Activated CD4-positive, alpha-beta T cell treated with anti-CD3 and anti-CD28 coated beads, Interleukin-2, amount 50 U/mL, for 1 hour (primary cell): Measurements from ENCODE around the gene RASGRP2.
A peak's percentile ranks its signal among the peaks of the same experiment; 100 is the strongest.

ENCODE experiments used
- DNase-seq: peaks from one replicate; pipeline ENCODE4 v3.0.0-alpha.2; 2020

RASGRP2 gene

DNA sequence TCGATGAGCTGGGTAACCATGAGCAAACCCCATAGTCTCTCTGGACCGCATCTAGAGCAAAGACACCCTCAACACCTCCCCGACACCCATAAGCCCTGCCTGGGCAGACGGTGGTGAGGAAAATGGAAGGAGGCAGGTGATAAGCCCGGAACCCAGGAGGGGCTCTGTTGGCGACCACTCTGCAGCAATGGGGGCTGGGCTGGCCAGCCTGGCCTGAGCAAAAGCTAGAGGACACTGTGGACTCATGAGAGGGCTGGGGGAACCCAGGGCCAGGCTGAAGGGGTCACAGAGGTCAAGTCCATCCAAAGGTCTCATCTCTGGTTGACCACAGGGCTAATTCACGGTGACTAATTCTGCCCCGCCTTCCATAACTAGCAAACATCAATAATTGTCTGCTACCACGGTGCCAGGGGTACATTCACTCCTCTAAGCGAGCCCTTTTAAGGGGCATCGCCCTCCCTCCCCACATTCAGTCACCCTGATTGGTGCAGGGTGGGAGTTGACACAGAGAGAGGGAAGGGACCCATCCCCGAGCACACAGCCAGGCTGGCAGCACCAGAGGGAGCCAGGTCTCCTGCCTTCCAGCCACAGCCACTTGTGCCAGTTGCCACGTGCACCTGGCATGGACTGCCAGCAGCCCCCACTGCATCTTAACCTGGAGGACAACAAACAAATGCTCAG lies 11.9 kb upstream of the RASGRP2 start:
- no peak for DNase-seq

DNA sequence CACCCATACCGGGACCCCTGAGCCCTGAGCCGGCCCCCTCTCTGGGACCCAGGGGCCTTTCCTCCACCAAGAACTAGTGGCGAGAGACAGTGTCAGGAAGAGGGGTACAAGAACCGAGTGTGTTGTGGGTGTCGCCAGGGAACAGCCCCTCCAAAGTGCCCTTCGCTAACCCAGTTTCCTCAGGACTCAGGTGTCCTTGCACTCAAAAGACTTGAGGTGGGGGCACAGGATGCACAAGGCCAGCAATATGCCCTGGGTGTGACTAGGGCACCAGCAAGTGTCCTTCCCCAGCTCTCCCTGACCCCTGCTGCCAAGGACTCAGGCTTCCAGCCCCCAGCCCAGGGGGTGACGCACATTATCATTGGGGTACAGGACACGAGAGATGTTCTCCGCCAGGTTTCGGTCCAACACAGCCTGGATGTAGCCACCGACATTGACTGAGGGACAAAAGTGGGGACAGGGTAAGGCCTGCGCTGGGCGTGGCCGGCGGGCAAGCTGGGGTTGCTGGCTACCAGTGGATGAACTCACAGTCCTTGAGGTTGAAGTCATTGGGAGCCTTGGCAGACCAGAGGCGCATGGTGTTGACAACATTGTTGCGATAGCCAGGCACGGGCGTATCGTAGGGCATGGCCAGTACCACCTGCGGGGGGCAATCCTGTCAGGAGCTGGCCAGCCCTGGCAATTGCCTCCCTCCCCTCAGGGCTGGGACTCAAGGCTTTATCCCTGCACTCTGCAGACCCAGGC lies 11.1 kb upstream of the RASGRP2 start:
- DNase-seq, result no peak

DNA sequence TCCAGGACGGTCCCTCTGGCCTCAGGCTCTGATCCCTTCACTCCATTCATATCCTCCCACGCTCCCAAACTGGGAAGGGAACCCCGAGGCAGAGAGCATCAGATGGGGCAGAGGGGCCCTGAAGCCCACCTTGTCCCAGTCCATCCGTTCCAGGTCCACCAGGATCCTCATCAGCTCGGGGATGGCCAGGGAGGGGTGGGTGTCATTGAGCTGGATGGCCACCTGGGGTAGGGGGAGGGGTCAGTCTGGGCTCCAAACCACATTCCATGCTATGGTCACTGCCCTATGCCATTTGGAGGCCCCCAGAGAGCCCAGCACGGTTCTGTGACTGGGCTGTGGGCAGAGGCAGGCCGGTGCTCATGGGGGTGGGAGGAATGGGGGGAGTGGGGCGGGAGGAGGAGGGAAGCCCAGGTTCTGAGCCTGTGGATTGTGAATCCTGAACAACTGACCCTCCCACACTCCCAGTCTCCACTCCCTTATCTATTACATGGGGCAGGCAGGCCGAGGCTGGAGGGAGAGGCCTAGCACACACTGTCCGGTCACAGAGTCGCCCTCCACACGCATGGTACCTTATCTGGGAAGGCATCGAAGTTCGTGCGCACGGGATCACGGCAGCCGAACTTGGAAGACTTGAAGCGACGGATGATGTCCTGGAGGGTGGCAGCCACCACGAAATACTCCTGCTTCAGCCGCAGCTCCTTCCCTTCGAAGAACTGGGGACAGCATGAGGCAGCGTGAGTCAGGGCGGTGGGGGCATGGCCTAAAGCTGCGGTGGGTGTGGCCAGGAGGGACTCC lies 10.4 kb upstream of the RASGRP2 start:
- no peak for DNase-seq

DNA sequence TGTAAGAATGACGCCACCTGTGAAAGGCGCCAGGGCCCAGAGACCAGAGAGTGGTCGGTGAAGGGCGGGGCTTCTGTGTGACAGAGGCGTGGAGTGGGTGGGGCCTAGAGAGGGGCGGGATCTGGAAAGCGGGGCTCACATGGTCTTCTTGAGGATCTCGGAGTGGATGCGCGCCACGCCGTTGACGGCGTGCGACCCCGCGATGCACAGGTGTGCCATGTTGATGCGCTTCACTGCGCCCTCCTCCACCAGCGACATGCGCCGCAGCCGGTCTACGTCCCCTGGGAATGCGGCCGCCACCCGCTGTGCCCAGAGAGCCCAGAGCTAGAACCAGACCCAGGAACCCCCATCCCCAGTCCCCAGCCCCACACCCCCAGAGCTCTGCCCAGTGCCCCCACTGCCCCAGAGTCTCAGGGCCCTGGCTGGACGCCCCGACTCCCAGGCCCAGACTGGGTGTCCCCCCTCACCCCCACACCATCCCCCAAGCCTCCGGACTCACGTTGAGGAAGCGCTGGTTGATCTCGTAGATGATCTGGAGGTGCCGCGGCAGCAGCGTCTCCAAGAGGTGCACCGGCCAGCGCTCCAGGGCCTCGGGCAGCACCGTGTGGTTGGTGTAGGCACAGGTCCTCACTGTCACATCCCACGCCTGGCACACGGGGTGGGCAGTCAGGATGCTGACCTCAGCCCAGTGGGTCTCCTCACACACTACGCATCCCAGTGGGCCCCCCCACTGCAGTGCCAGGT lies 9.6 kb upstream of the RASGRP2 start:
- DNase-seq, result no peak

DNA sequence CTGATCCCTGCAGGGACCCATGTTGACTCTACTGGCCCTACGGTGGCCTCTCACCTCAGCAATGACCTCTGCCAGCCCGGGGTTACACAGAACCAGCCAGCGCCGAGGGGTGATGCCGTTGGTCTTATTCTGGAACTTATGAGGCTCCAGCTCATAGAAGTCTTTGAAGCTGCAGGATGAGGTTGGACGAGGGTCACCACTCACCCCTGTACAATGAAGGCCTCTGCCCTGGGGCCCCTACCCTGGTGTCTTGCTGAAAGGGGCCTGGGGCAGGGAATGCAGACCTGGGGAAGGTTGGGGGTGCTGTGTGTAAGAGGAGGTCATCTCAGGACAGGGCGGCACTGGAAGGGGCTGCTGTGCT lies 9.1 kb upstream of the RASGRP2 start:
- no peak for DNase-seq

DNA sequence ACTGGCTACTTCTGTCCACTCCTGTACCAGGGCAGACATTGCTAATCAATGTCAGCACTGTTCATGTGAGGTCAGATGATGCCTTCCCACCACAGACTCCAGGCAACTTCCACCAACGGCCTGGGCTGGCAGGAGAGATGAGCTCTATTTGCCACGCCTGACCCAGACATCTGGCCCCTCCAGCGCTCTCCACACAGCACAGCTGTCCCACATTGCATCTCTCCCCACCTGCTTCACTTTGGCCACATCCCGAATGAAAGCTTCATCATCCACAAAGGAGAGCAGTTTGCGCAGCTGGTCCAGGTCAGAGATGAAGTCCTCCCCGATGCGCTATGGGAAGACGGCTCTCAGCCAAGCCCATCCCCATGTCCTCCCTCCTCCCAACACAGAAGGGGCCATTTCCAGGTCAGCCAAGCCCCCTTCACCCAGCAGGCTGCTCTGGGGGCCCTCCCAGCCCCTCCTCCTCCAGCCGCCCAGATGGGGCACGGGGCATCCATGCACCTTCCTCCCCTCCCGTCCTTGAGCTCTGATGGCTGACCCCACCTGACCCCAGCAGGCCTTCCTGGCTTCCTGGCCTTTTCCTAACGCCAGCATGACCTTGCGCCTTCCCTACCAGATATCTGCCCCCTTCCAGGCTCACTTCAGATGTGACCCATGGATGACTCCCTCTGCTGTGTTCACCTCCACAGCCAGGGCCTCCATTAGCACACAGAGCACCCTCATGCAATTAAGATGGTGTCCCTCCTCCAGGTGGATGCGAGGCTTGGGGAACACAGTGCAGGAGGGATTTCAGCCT lies 8.4 kb upstream of the RASGRP2 start:
- no peak for DNase-seq

DNA sequence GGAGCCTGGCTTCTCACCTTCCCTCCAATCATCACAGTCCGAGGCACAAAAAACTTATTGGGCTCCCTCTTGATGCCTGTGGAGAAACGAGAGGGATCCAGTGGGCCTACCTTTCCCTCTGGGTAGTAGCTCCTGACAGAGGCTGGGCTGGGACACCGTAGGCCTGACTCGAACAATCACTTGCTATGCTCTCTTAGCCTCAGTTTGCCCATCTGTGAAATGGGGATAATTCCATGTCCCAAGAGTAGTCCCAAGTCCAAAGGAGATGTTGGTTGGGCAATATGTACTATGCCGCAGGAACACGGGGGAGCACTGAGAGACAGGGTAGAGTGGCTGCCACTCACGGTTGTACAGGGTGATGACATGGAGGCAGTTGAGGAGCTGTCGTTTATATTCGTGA lies 7.6 kb upstream of the RASGRP2 start:
- no peak for DNase-seq

DNA sequence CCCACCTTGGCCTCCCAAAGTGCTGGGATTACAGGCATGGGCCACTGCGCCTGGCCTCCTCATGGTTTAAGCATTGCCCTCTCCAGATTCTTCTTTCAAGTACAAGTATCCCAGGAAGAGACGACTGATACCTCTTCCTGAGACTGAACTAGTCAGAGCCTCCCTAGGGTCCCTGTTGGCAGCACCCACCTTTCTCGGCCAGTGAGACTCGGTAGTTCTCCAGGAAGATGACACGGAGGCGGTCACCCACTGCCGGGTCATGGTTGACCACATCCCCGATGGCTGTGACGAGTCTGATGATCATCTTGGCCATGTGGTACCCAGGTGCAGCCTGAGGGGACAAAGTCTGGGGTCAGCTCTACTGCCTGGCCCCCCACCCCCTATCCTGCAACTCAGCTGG lies 7.2 kb upstream of the RASGRP2 start:
- no peak for DNase-seq

DNA sequence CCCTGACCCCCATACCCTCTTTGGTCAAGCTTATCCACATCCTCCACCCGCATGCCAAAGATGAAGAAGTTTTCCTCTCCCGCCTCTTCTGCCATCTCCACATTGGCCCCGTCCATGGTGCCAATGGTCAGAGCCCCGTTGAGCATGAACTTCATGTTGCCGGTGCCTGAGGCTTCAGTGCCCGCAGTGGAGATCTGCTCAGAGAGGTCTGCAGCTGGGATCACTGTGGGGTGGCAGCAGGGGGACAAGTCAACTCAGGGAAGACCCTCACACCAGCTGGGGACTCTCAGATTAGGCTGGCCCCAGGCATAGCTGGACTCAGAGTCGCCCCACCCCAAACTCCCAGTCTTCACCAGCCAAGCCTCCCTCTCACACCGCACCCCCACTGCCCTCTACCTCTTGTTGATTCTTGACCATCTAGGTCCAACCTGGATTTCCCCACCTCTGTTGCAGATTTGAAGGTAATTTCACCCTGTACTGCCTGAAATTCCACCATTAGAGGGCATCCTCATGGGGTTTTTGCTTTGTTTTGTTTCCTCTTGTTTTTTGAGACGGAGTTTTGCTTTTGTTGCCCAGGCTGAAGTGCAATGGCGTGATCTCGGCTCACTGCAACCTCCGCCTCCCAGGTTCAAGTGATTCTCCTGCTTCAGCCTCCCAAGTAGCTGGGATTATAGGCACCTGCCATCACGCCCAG lies 6.6 kb upstream of the RASGRP2 start:
- DNase-seq, result no peak

DNA sequence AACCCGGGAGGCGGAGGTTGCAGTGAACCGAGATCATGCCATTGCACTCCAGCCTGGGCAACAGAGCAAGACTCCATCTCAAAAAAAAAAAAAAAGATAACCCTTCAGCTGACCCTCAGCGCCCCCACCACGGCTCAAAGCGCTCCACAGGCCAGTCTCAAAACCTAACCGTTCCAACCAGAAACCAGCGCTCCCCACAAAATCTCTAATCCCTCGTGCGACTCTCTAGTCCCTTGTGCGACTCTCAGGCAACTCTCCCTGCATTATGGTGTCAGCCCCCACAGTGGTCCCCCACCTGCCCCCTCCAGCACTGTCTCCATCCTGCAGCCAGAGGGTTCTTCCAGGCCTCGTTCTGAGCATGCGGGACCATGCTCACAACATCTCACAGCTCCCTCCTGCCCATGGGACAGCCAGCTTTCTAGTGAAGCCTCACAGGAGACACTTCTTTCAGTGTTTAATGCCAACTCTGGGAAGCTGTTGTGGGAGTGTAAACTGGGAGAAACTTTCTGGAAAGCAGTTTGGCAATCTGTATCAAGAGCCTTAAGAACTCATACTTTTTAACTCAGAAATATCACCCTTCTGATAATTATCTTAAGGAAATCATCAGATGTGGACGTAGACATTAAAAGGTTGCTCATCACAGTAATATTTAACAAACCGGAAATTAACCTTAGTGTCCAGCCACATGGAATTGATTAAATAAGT lies 4.2 kb upstream of the RASGRP2 start:
- DNase-seq, result no peak

DNA sequence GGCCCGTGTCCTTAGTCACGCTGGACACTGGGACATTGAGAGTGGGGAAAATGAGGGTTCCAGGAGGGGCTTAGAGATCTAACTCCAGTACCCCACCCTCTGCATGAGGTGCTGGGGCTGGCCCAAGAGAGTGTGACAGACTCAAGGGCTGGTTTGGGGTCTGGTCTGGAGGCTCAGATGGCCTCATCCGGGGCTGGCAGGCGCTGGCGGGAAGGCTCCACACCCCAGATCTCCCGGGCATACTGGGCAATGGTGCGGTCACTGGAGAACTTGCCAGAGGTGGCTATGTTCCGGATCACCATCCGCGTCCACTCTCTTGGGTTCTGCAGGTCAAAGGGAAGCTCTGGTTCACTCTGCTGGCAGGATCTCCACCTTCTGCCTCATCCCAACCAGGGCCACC lies 2.5 kb upstream of the RASGRP2 start:
- no peak for DNase-seq

DNA sequence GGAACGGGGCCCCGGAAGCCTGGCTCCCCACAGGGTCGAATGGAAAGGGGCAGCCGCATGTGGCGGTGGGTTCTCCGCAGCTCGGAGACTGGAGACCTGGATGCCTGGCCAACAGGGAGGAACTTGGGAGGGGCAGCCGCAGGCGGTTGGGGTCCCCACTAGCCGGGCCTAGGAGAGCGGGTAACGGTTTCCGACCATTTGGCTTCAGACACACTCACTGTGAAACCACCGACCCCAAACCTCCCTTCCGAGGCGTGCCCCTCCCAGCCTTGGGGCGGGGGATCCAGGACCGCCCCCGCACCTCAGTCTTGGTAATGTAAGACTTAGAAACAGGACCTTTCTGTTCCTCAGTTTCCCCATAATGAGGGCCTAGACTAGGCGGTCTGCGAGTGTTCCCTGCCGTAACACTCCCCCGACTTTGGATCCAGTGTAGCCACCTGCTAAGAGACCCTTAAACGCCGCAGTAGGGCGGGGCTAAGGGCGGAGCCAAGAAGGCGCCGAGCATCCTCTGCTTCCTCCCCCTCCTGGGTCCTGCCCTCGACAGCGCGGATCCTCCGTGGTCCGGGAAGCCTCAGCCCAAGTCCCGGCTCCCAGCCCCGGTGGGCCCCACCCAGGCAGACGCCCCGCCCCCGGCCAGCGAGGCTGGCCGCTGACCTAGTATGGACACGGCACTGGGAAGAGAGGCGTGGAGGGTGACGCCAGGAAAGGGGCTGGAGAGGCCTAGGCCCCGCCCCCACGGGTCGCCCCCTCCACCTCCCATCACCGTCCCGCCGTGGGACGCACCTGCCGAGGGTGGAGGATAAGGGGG lies 1.8 kb upstream of the RASGRP2 start:
- peak; percentile 75 for DNase-seq

DNA sequence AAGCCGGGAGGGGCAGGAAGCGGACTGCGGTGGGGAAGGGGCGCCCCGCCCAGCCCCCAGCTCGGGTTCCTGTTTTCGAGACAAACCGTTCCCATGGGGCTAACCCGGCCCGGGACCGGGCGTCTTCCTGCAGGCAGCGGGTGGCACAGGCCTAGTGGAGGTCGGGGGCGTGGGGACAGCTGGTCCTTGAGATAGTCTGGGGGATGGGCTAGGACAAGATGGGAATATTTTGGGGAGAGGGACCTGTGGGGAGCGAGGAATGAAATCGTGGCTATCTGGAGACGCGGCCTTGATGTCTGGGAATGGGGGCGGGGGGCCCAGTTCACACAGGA lies 1.2 kb upstream of the RASGRP2 start:
- DNase-seq, result peak; percentile 82

DNA sequence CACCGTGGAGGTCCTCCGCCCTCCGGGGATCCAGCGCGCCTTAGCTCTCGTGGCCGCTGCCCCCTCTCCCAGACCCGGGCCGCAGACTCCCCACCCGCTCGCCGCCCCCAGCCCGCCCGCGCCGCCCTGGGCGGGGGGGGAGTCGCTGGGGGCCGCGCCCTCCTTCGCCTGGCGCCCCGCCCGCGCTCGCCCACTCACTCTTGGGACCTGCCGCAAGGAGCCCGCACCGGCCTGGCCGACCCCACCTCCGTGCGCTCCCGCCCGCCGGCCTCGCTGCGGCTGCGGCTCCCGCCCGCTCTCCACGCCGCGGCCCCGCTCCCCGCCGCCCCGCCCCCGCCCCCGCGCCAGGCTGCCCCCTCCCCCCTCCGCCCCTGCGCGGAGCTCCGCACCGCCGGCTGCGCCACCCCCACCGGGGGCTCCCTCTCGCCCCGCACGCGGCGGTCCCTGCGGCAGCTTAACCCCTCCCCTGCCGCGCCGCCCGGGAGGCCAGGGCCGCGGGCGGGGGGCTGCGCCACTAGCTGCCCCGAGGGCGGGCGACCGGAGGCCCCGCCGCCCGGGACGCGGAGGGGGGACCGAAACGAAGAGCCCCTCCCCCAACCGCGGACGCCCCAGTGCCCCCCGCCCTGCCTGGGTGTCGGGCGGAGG lies 724 bp upstream of the RASGRP2 start:
- peak; percentile 42 for DNase-seq

DNA sequence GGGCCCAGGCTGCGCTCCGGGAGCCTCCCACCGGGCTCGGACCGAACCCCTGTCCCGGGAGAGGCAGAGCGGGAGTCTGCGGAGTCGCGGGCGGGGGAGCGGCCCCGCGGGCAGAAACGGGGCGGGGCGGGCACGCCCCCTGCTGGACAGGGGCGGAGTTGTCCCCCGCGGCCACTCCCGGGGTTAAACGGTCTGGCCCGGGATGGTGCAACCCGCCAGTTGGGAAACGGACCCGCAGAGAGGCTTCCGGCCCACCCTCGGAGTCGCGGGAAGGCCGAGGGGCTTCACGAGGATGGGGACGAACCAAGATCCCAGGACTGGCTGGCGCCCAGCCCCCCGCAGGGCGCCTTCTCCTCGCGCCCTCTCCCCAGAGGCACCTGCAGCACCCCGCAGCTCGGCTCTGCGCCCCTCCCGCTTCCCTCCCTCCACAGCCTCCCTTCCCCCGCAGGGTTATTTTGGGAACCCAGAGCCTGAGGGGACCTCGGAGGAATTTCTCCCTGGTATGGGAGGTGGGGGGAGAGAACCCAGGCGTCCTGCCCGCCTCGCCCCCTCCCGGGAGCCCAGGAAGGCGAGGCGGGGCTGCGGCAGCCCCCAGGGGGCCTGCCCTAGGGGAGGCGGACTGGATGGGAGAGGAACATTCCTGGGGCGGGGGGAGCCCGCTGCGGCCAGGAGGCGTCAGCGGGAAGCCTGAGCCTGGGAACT lies 902 bp downstream of the RASGRP2 start:
- DNase-seq, result peak; percentile 73

DNA sequence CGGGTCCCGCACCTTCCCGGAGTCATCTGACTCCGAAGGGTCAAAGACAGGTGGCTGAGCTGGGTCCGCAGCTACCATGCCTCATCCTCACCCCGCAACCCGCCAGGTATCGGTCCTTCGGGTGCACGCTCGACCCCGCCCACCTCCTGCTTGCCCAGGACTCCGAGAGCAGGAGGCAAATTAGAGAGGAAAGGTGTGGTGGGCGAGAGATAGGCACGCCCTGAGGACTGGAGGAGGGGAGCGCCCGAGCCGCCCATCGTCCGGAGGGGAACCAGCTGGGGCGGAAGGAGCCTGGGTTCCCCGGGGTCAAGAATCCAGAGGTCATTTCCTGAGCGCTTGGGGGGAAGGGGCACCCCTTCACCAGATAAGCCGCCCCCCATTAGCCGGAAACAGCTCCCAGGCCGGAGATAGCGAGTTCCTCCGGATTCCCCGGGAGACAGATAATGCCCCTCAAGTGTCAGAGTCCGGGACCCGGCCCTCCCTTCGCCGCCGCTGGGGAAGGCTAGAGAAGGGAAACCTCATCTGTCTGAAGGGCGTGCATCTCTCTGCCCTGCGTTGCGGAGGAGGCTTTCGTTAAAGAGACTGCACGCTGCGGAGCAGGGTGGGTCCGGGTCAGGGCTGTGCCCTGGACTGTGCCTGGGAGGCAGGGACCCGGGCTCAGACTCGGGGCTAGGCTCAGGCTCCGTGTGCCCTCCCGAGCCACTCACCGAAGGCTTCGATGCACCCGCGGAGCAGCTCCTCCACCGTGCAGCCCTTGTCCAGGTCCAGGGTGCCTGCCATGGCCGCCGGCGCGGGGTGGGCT lies 1.7 kb downstream of the RASGRP2 start:
- DNase-seq, result no peak

DNA sequence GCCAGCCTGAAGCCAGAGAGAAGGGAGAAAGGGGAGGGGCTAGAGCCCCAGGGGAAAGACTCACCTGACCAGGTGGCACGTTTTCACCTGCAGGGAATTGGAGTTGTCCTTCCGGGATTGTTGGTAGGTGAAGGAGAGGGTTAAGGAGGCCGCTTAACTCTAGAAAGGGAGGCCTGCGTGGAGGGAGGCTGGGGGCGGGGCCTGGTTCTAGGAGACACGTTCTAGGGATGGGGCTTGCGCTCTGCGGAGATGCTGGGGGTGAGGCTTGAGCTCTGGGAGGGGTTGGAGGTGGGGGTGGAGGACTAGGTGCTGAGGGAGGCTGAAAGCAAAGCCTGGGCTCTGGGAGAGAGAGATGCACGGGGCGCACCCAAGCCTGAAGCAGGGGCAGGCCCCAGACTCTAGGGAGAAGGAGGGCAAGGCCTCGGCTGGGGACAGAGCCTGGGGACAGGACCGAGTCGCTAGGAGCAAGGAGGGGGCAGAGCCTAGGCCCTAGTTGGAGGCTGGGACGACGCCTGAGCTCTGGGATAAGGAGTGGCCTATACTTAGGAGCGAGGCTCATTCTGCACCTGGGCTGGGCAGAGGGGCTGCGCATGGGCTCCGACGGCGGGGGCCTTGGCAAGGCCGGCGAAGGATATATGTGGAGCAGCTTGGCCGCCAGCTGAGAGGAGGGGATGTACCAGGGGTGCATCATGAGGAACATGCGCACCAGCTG lies 2.4 kb downstream of the RASGRP2 start:
- DNase-seq, result no peak

DNA sequence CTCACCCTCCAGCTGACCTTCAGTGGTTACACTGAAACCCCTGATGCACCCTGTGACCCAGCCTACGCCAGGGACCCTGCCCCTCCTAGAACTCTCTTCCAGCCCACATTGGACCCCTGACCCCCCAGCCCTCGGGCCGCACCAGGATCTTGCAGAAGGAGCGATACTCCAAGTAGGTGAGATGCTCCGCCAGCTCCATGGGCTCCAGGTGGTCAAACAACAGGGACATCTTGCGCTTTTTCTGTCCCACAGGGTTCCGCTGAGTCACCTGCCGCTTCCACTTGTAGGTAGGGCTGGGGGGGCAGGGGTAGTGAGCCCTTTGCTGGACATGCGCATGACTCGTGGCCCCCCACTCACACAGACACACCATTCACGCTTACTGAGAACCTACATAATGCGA lies 4.1 kb downstream of the RASGRP2 start:
- no peak for DNase-seq
